Measurements from ENCODE around the gene ARHGAP8. TPM values are rescaled to one million over a fixed set of nuclear protein-coding genes. Genes with fewer than 3 reads are reported as not detected.

Gene ARHGAP8
- total and polyA plus RNA-seq, 10 of the 15 experiments (the other 5 are each of a cell fraction or from before 2014, with no cell fraction given): 0.33 TPM; not detected in 9

DNA sequence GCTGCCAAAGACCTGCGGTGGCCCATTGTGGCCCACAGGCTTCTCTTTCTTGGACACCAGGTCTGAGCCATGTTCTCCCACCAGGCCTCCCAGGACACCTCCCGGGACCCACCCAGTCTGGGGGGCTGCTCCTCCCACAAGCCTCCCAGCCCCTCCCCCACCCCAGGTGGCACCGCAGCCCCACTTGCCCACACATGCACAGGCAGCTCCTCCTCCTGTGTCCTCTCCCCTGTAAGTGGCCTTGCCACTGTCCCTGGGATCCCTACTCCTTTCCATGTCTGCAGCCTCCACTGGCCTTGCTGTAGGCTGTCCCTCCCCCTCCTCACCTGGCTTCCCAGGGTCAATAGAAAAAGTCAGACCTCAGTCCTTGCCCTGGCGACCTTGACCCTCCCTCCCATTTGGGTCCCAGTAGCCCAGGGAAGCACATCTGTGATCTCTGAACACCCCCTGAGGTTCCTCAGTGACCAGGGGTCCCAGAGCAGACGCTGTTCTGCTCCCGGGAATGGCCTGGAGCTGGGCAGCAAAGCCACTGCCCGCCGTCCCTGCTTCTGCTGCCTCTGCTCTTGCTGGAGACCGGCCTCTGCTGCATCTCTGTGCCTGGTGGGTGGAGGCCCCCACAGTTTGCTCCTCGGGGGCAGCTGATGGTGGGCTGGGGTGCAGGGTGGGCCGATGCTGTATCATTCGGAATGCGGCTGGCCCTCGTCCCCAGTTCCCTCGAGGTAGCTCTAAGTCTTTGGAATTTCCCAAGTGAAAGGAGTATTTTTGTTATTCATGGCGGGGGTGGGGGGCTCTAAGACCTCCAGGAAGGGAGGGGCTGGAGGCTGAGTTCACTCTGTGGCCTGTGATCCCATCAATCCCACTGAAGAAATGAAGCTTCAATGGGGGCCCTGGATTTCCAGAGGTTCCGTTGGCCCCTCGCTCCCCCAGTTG, 43.6 kb downstream of the ARHGAP8 start:
- FAIRE-seq: no peak
- BruUV-seq (replicated peaks): no TSS peak

GRCh38 chr22:44797181-44797725, 44.9 kb downstream of the ARHGAP8 start:
- H2AFZ ChIP-seq (ENCODE audit: control insufficient read depth, low read depth, low read length): no peak overlapping the region
- no peaks in the 10 kb centered on the region for H4K20me1 ChIP-seq (ENCODE audit: control insufficient read depth, insufficient read depth)
- no peak overlapping the region for H3K27ac ChIP-seq (ENCODE audit: control insufficient read depth, insufficient read depth)
- no peak for DNase-seq (ENCODE audit: low read depth, low spot score)
- intact Hi-C loops (cut with micrococcal nuclease; ENCODE audit: unreplicated experiment) (no loop called here), in situ Hi-C loops (cut with MboI) (no loop called here)
- no peak overlapping the region for H3K9ac ChIP-seq (ENCODE audit: control insufficient read depth, insufficient read depth, low read length)
- no peaks in the 10 kb centered on the region for H3K36me3 ChIP-seq (ENCODE audit: control insufficient read depth in 2 of 2, insufficient read depth in 2 of 2, low read length in 1 of 2)
- no peaks in the 10 kb centered on the region for H3K79me2 ChIP-seq (ENCODE audit: control insufficient read depth, insufficient read depth, low read length)
- H3K9me3 ChIP-seq (replicated peaks; ENCODE audit: control insufficient read depth, insufficient read depth, low read length): no peaks in the 10 kb centered on the region
- FAIRE-seq: no peak
- H3K4me1 ChIP-seq (ENCODE audit: control insufficient read depth, insufficient read depth, low read length): no peaks in the 10 kb centered on the region; the same call in 1 of the 2 replicates
- no TSS peak for BruUV-seq (replicated peaks)
- WGBS (ENCODE audit: insufficient coverage, insufficient replicate concordance, low lambda C conversion rate, missing lambda C conversion rate): 42% methylated on average over 9 of the region's 9 CpGs
- ATAC-seq: no peak
- no peaks in the 10 kb centered on the region; a peak in 1 of 4 replicates for H3K27me3 ChIP-seq (replicated peaks in 1 of 2; ENCODE audit: control insufficient read depth in 2 of 2, insufficient read depth in 2 of 2, low read length in 1 of 2)
- ChIA-PET SMC1A (ENCODE audit: uncharacterized antibody, unreplicated experiment) (no interaction called here), POLR2A (no interaction called here), RAD21 (ENCODE audit: unreplicated experiment) (no interaction called here), CTCF (no interaction called here)
- H3K4me2 ChIP-seq (ENCODE audit: control insufficient read depth, insufficient read depth): no peak overlapping the region
- no peak overlapping the region for H3K4me3 ChIP-seq
- TF ChIP-seq BCLAF1 (IDR thresholded peaks at IDR 0.05) (no peak), BMI1 (IDR thresholded peaks at IDR 0.05; ENCODE audit: borderline replicate concordance) (no peak), STAT1 (conservative IDR thresholded peaks at IDR 0.05) (no peak), GABPA (IDR thresholded peaks at IDR 0.05; ENCODE audit: low read depth) (no peak), SUZ12 (IDR thresholded peaks at IDR 0.05; ENCODE audit: unreplicated experiment) (no peak)
- TF ChIP-seq, protein P1, sequence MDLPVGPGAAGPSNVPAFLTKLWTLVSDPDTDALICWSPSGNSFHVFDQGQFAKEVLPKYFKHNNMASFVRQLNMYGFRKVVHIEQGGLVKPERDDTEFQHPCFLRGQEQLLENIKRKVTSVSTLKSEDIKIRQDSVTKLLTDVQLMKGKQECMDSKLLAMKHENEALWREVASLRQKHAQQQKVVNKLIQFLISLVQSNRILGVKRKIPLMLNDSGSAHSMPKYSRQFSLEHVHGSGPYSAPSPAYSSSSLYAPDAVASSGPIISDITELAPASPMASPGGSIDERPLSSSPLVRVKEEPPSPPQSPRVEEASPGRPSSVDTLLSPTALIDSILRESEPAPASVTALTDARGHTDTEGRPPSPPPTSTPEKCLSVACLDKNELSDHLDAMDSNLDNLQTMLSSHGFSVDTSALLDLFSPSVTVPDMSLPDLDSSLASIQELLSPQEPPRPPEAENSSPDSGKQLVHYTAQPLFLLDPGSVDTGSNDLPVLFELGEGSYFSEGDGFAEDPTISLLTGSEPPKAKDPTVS (IDR thresholded peaks at IDR 0.05; ENCODE audit: low read depth, low read length): no peak
- TF ChIP-seq, protein P2, sequence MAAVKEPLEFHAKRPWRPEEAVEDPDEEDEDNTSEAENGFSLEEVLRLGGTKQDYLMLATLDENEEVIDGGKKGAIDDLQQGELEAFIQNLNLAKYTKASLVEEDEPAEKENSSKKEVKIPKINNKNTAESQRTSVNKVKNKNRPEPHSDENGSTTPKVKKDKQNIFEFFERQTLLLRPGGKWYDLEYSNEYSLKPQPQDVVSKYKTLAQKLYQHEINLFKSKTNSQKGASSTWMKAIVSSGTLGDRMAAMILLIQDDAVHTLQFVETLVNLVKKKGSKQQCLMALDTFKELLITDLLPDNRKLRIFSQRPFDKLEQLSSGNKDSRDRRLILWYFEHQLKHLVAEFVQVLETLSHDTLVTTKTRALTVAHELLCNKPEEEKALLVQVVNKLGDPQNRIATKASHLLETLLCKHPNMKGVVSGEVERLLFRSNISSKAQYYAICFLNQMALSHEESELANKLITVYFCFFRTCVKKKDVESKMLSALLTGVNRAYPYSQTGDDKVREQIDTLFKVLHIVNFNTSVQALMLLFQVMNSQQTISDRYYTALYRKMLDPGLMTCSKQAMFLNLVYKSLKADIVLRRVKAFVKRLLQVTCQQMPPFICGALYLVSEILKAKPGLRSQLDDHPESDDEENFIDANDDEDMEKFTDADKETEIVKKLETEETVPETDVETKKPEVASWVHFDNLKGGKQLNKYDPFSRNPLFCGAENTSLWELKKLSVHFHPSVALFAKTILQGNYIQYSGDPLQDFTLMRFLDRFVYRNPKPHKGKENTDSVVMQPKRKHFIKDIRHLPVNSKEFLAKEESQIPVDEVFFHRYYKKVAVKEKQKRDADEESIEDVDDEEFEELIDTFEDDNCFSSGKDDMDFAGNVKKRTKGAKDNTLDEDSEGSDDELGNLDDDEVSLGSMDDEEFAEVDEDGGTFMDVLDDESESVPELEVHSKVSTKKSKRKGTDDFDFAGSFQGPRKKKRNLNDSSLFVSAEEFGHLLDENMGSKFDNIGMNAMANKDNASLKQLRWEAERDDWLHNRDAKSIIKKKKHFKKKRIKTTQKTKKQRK (IDR thresholded peaks at IDR 0.05; ENCODE audit: low read depth, low read length): no peak

More for the DNA sequence above, 43.6 kb downstream of the ARHGAP8 start:
- ChIA-PET CTCF (no interaction called here), RAD21 (ENCODE audit: unreplicated experiment) (no interaction called here), SMC1A (ENCODE audit: uncharacterized antibody, unreplicated experiment) (no interaction called here), POLR2A (no interaction called here)
- in situ Hi-C loops (cut with MboI) (no loop called here), intact Hi-C loops (cut with micrococcal nuclease; ENCODE audit: unreplicated experiment) (no loop called here)
- Histone ChIP-seq H3K79me2 (ENCODE audit: control insufficient read depth, insufficient read depth, low read length) (no peaks in the 10 kb centered on the region), H3K27me3 (replicated peaks in 1 of 2; ENCODE audit: control insufficient read depth in 2 of 2, insufficient read depth in 2 of 2, low read length in 1 of 2) (no peaks in the 10 kb centered on the region; a peak in 1 of 4 replicates), H3K36me3 (ENCODE audit: control insufficient read depth in 2 of 2, insufficient read depth in 2 of 2, low read length in 1 of 2) (no peaks in the 10 kb centered on the region), H3K27ac (ENCODE audit: control insufficient read depth, insufficient read depth) (no peak overlapping the region), H3K9me3 (replicated peaks; ENCODE audit: control insufficient read depth, insufficient read depth, low read length) (no peaks in the 10 kb centered on the region), H3K4me2 (ENCODE audit: control insufficient read depth, insufficient read depth) (no peak overlapping the region), H3K4me1 (ENCODE audit: control insufficient read depth, insufficient read depth, low read length) (no peaks in the 10 kb centered on the region), H2AFZ (ENCODE audit: control insufficient read depth, low read depth, low read length) (no peak overlapping the region), H3K4me3 (no peak overlapping the region), H4K20me1 (ENCODE audit: control insufficient read depth, insufficient read depth) (no peaks in the 10 kb centered on the region), H3K9ac (ENCODE audit: control insufficient read depth, insufficient read depth, low read length) (no peak overlapping the region)
- ATAC-seq: no peak
- 52% methylated on average over 18 of the region's 18 CpGs for WGBS (ENCODE audit: insufficient coverage, insufficient replicate concordance, low lambda C conversion rate, missing lambda C conversion rate)
- no peak for DNase-seq (ENCODE audit: low read depth, low spot score)
- TF ChIP-seq SMARCA5 (IDR thresholded peaks at IDR 0.05): no peak

Data from GM12878 (cell line).